ENCODE measurements around the gene CENPV. TPM values are rescaled to one million over a fixed set of nuclear protein-coding genes. Genes with fewer than 3 reads are reported as not detected.
A peak's percentile ranks its signal among the peaks of the same experiment; 100 is the strongest.

CENPV gene
- total RNA-seq, 1 donor from 2014 or later: 38.8 TPM

- no peak overlapping the region for H3K9ac ChIP-seq (ENCODE audit: low read length)
- H3K27me3 Mint-ChIP-seq (ENCODE audit: low read depth, unreplicated experiment): no peaks in the 10 kb centered on the region
- H3K27ac Mint-ChIP-seq (ENCODE audit: unreplicated experiment): peak overlapping the region; percentile 34
- H3K27me3 ChIP-seq (ENCODE audit: insufficient read depth, low read length): no peaks in the 10 kb centered on the region
- no peak overlapping the region for H3K4me3 ChIP-seq (ENCODE audit: insufficient read depth, low read depth, low read length)
- DNase-seq (ENCODE audit: low read depth): peak; percentile 77
- H3K36me3 Mint-ChIP-seq (ENCODE audit: low read depth, unreplicated experiment): peaks cover 10% of the 10 kb centered on the region
- H3K4me1 ChIP-seq (ENCODE audit: insufficient read depth, low read length): peaks cover 3% of the 10 kb centered on the region
- H3K4me3 Mint-ChIP-seq (ENCODE audit: unreplicated experiment): no peak overlapping the region
- H2AFZ ChIP-seq (ENCODE audit: low read depth, low read length): no peak overlapping the region
- H3K9me3 ChIP-seq (ENCODE audit: insufficient read depth, low read depth, low read length): no peaks in the 10 kb centered on the region
- TF ChIP-seq EZH2 (IDR thresholded peaks at IDR 0.05; ENCODE audit: insufficient read depth, low read length): no peak
- TF ChIP-seq CTCF (IDR thresholded peaks at IDR 0.05; ENCODE audit: insufficient read depth, low read depth, low read length): no peak
- FAIRE-seq: peak; percentile 72
- no peak overlapping the region for H3K4me2 ChIP-seq (ENCODE audit: low read length)
- peak overlapping the region; percentile 11 for H3K27ac ChIP-seq (ENCODE audit: low read depth, low read length)
- peaks cover 15% of the 10 kb centered on the region for H3K36me3 ChIP-seq (ENCODE audit: insufficient read depth, low read length)
- no peaks in the 10 kb centered on the region for H4K20me1 ChIP-seq (ENCODE audit: insufficient read depth, low read length)
- H3K4me1 Mint-ChIP-seq (ENCODE audit: low read depth, unreplicated experiment): peaks cover 3% of the 10 kb centered on the region
- H3K9me3 Mint-ChIP-seq (ENCODE audit: unreplicated experiment): no peaks in the 10 kb centered on the region
- no peaks in the 10 kb centered on the region for H3K79me2 ChIP-seq (ENCODE audit: insufficient read depth, low read length)
These were observed 30.6 kb downstream of the CENPV start for GRCh38 chr17:16322636-16323035.

GRCh38 chr17:16319969-16320368 is 33.3 kb downstream of the CENPV start:
- no peaks in the 10 kb centered on the region for H3K9me3 Mint-ChIP-seq (ENCODE audit: unreplicated experiment)
- H3K4me3 Mint-ChIP-seq (ENCODE audit: unreplicated experiment): no peak overlapping the region

More at GRCh38 chr17:16319969-16320368, 33.3 kb downstream of the CENPV start:
- no peaks in the 10 kb centered on the region for H3K27me3 ChIP-seq (ENCODE audit: insufficient read depth, low read length)
- FAIRE-seq (no peak), DNase-seq (ENCODE audit: low read depth) (no peak)
- no peak overlapping the region for H3K27ac ChIP-seq (ENCODE audit: low read depth, low read length)
- peaks cover 4% of the 10 kb centered on the region for H3K36me3 ChIP-seq (ENCODE audit: insufficient read depth, low read length)
- no peaks in the 10 kb centered on the region for H3K79me2 ChIP-seq (ENCODE audit: insufficient read depth, low read length)
- no peaks in the 10 kb centered on the region for H4K20me1 ChIP-seq (ENCODE audit: insufficient read depth, low read length)
- no peak overlapping the region for H3K9ac ChIP-seq (ENCODE audit: low read length)
- H3K4me3 ChIP-seq (ENCODE audit: insufficient read depth, low read depth, low read length): no peak overlapping the region
- peaks cover 3% of the 10 kb centered on the region for H3K4me1 ChIP-seq (ENCODE audit: insufficient read depth, low read length)
- peaks cover 3% of the 10 kb centered on the region for H3K4me1 Mint-ChIP-seq (ENCODE audit: low read depth, unreplicated experiment)
- no peaks in the 10 kb centered on the region for H3K27me3 Mint-ChIP-seq (ENCODE audit: low read depth, unreplicated experiment)
- no peak overlapping the region for H3K27ac Mint-ChIP-seq (ENCODE audit: unreplicated experiment)
- peaks cover 8% of the 10 kb centered on the region for H3K36me3 Mint-ChIP-seq (ENCODE audit: low read depth, unreplicated experiment)
- H2AFZ ChIP-seq (ENCODE audit: low read depth, low read length): no peak overlapping the region
- no peak overlapping the region for H3K4me2 ChIP-seq (ENCODE audit: low read length)
- no peaks in the 10 kb centered on the region for H3K9me3 ChIP-seq (ENCODE audit: insufficient read depth, low read depth, low read length)
- no peak for TF ChIP-seq EZH2 (IDR thresholded peaks at IDR 0.05; ENCODE audit: insufficient read depth, low read length)
- TF ChIP-seq CTCF (IDR thresholded peaks at IDR 0.05; ENCODE audit: insufficient read depth, low read depth, low read length): no peak
